Omental fat pad (tissue), 4 donors: ENCODE measurements around the gene TAF3. TPM values are rescaled to one million over a fixed set of nuclear protein-coding genes. Genes with fewer than 3 reads are reported as not detected.
A peak's percentile ranks its signal among the peaks of the same experiment; 100 is the strongest.
"Not testable (repeated sequence)": the region's sequence is repeated elsewhere in the genome, so short reads cannot be mapped to it uniquely, and the experiment has no call there.

Source experiments
- ATAC-seq: fragments of 150-250 bp; one replicate; pipeline ENCODE4 v1.9.1; 2016; ENCODE audit warnings: mild to moderate bottlenecking, moderate library complexity; ENCODE audit not compliant: low FRiP score
- DNase-seq: peaks from one replicate; pipeline ENCODE4 v3.0.0-alpha.2; 2019; ENCODE audit warnings: low spot score
- total RNA-seq, 4 donors: library from RNA; depleted of rRNA; stranded (reverse); fragments of >200 nt; gene quantifications; one replicate each; pipeline ENCODE4 v1.1.0, GENCODE V29; 2016
- TF ChIP-seq, protein P1 (sequence below), 3 donors: fragments of 450-650 bp; IDR thresholded peaks; one replicate each; pipeline ENCODE4 v1.5.1; 2016 to 2017; ENCODE audit warnings: antibody characterized with exemption in 3 of 3, mild to moderate bottlenecking in 3 of 3, moderate library complexity in 2 of 3

The TAF3 gene
- total RNA-seq, 4 donors from 2014 or later = 4.9 to 8.8 (median 6.4) TPM

DNA sequence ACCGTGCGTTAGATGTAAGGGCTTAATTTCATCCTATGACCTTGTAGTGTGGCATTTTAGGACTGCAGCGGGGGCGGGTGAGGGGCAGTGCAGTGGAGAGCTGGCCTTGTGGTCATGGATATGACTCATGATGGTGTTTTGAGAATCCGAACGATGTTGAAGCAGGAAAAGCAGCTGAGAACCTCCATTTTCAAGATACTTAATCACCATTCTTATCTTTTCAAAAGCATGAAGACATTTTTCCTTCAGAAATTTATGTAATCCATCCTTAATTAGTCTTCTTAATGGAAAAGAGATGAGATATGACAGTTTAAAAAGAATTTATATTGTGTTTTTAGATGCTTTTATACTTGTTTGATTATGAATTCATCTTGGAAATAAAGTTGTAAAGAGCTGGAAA, 20.7 kb upstream of the TAF3 start:
- ATAC-seq = peak; percentile 73
- DNase-seq = no peak
- TF ChIP-seq, protein P1, sequence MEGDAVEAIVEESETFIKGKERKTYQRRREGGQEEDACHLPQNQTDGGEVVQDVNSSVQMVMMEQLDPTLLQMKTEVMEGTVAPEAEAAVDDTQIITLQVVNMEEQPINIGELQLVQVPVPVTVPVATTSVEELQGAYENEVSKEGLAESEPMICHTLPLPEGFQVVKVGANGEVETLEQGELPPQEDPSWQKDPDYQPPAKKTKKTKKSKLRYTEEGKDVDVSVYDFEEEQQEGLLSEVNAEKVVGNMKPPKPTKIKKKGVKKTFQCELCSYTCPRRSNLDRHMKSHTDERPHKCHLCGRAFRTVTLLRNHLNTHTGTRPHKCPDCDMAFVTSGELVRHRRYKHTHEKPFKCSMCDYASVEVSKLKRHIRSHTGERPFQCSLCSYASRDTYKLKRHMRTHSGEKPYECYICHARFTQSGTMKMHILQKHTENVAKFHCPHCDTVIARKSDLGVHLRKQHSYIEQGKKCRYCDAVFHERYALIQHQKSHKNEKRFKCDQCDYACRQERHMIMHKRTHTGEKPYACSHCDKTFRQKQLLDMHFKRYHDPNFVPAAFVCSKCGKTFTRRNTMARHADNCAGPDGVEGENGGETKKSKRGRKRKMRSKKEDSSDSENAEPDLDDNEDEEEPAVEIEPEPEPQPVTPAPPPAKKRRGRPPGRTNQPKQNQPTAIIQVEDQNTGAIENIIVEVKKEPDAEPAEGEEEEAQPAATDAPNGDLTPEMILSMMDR (IDR thresholded peaks at IDR 0.05) = no peak

DNA sequence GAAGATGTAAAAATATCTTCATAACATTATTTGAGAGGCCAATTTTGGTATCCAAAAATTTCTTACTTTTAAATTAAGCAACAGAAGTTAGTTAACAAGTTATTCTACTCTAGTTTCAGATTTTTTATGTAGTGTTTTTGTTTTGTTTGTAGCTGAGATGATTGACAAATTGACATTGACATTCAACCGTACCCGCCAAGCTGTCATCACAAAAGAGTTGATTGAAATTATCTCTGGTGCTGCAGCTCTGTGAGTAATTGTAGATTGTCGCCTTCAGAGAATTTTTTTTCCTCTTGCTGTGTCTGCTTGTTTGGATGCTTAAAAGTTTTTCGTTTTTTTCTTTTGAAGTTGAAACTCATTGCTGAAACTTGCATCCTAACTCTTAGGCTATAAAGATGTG, 15.7 kb upstream of the TAF3 start:
- no peak for ATAC-seq
- TF ChIP-seq, protein P1 (IDR thresholded peaks at IDR 0.05) = no peak

DNA sequence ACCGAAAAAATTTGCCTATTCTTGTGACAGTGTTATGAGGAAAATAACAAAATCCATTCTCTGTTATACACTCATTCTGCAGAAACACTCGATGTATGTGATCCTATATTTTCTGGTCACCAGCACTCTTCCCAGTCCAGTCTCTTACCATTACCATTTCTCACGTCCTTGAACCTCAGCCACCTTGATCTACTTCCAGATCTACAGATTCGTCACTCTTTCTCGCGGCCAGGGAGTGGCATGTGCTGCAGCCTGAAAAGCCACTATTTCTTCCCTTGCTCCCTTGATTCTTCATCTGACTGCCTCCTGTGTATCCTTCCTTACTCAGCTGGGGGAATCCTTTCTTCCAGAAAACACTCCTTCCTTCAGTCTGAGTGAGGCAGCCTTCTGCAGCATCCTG, 14.1 kb upstream of the TAF3 start:
- no peak for DNase-seq
- no peak for ATAC-seq
- TF ChIP-seq, protein P1 (IDR thresholded peaks at IDR 0.05) = no peak

More for the DNA sequence above, 15.7 kb upstream of the TAF3 start:
- no peak for DNase-seq

DNA sequence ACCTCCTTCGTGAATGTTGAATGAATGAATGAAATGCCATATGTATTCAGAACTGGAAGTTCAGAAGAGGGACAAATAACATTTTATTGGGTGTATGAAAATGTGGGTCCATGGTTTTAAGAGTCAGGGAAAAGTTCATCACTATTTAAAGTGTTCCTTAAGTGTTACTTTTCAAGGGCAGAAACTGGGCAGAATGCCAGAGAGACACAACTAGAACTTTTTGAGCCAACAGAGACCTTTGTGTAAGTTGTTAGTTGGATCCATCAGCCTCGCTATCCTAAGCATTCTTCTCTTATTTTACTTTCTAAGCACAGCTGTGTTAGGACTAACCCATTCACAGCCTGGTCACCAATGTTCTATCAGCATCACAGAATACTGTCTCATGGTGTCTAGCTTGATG, 13.6 kb upstream of the TAF3 start:
- TF ChIP-seq, protein P1 (IDR thresholded peaks at IDR 0.05) = no peak
- DNase-seq = no peak
- no peak for ATAC-seq

DNA sequence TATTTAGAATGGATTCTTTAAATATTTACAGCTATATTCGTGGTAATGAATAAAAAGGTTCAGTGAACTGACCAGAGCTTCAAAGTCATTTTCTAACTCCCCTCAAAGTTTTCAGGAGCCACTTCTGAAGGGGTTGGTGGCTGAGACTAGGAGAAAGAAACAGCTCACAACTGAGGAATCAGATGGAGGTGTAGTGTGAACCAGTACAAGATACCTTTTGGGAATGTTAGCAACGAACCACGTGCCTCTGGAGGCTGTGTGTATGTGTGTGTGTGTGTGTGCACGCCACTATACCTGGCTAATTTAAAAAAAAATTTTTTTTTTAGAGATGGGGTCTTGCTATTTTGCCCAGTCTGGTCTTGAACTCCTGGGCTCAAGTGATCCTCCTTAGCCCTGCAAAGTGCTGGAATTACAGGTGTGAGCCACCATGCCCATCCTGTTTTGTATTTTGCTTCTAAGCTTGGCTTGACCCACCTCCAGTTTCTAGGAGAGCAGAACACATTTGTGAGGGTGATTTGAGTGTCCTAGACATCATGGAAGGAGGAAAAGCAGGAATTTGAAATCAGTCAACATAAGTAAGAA, 9.5 kb upstream of the TAF3 start:
- TF ChIP-seq, protein P1 (IDR thresholded peaks at IDR 0.05) = no peak

DNA sequence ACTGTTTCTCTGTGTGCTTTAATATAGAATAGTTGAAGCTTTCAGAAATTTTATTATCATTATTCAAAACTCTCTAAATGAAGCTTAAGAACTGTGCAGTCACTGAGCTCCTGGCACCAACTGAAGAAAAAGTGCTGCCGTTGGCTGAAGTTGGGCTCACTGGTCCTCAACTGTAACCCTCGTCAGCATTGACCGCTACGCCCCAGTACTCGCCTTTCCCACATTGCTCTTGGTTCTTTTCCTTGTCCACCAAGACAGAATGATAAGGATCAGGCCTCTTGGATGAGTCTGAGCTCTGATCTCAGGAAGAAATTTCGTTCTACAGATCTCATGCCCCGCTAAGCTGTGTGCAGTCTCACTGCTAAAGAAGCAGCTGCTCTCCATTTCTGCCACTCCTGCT, 7.9 kb upstream of the TAF3 start:
- ATAC-seq = no peak
- DNase-seq = no peak
- TF ChIP-seq, protein P1 (IDR thresholded peaks at IDR 0.05) = no peak

More for the DNA sequence above, 9.5 kb upstream of the TAF3 start:
- no peak for DNase-seq
- no peak for ATAC-seq

DNA sequence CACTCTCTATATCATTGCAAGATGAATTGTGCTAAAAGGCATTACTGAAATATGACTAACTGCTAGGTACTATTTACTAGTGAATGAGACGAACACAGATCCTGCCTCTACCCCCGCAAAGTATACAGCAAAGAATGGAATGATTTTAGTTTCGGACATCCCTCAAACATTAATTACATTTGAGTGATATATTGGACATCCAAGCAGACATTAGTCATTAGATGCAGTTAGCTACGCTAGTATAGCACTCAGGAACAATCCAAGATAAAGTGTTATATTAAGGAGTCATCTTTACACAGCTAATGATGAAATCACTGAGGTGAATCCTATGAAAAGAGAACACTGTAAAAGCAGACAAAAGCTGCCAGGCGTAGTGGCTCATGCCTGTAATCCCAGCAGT, 7.3 kb upstream of the TAF3 start:
- DNase-seq (no peak), ATAC-seq (no peak)
- TF ChIP-seq, protein P1 (IDR thresholded peaks at IDR 0.05) = no peak

DNA sequence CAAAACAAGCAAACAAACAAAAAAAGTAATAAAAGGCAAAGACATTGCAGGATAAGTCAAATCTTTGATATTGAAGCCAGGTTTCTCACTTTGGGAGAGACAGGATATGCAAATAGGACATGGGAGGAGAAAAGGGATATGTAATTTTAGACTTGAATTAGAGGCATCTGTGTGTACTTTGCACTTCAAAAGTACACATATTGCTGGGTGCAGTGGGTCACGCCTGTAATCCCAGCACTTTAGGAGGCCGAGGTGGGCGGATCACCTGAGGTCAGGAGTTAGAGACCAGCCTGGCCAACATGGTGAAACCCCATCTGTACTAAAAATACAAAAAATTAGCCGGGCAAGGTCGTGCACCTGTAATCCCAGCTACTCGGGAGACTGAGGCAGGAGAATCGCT, 6.6 kb upstream of the TAF3 start:
- ATAC-seq, DNase-seq: not testable (repeated sequence)
